Coronary artery (tissue), 2 donors: ENCODE measurements around the gene EHD2.
"Not testable (repeated sequence)": the region's sequence is repeated elsewhere in the genome, so short reads cannot be mapped to it uniquely, and the experiment has no call there.

Experiments used
- DNase-seq: peaks from one replicate; pipeline ENCODE4 v3.0.0-alpha.2; 2017; ENCODE audit warnings: low spot score
- H3K27ac ChIP-seq, 2 donors: fragments of 200-600 bp; sonication (generic); one replicate each; pipeline ENCODE4 v1.5.1; 2016 to 2019
- H3K4me3 ChIP-seq: fragments of 200-600 bp; sonication (generic); 2 replicates; pipeline ENCODE4 v1.5.1; 2016; ENCODE audit warnings: mild to moderate bottlenecking, moderate library complexity
- TF ChIP-seq, protein P1 (sequence below): fragments of 200-600 bp; sonication (generic); IDR thresholded peaks from one replicate; pipeline ENCODE4 v1.5.1; 2019; ENCODE audit warnings: antibody characterized with exemption

EHD2 gene, protein sequence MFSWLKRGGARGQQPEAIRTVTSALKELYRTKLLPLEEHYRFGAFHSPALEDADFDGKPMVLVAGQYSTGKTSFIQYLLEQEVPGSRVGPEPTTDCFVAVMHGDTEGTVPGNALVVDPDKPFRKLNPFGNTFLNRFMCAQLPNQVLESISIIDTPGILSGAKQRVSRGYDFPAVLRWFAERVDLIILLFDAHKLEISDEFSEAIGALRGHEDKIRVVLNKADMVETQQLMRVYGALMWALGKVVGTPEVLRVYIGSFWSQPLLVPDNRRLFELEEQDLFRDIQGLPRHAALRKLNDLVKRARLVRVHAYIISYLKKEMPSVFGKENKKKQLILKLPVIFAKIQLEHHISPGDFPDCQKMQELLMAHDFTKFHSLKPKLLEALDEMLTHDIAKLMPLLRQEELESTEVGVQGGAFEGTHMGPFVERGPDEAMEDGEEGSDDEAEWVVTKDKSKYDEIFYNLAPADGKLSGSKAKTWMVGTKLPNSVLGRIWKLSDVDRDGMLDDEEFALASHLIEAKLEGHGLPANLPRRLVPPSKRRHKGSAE

DNA sequence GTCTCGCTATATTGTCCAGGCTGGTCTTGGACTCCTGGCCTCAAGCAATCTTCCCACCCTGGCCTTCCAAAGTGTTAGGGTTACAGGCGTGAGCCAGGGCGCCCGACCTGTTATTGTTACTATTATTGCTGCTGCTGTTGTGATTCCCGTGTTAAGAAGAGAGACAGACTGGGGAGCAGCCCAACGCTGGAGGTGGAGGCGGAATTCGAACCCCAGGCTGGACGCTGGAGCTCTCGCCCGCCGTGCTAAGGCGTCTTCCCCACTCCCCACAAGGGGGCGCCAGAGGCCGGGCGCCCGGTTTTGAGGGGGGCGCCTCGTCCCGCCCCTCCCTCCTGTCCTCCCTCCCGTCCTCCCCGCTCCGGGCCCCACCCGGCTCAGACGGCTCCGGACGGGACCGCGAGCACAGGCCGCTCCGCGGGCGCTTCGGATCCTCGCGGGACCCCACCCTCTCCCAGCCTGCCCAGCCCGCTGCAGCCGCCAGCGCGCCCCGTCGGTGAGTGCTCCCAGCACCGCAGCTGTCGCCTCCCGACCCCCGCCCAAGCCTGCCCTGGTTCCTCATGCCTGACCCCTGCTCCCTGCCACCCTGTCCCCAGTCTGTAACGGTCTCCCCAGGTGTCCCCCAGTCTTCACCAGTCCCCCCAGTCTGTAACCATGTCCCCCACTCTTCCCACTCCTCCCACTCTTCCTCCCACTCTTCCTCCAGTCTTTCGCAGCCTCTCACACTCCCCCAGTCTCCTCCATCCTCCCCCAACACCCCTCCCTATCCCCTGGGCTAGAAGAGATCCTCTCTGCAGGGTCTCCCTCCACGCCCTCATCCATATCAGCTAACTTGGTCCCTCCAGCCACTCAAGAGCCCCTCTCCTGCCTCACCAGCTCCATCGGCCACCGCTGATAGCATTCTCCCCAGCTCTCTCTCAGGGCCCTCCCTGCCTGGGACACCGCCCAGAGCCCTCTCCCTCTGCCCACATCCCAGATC is at the start of gene EHD2:
Gene EHD2 (plus strand): TSS at position 377 of the 976 bp plus-strand sequence. CDS start 3,191 bp downstream, outside the sequence.
- Histone ChIP-seq H3K4me3 (peak within 1 kb of the TSS; percentile 94), H3K27ac (peak within 1 kb of the TSS; percentile 90 to 99)
- DNase-seq = peak; percentile 82
- TF ChIP-seq, protein P1, sequence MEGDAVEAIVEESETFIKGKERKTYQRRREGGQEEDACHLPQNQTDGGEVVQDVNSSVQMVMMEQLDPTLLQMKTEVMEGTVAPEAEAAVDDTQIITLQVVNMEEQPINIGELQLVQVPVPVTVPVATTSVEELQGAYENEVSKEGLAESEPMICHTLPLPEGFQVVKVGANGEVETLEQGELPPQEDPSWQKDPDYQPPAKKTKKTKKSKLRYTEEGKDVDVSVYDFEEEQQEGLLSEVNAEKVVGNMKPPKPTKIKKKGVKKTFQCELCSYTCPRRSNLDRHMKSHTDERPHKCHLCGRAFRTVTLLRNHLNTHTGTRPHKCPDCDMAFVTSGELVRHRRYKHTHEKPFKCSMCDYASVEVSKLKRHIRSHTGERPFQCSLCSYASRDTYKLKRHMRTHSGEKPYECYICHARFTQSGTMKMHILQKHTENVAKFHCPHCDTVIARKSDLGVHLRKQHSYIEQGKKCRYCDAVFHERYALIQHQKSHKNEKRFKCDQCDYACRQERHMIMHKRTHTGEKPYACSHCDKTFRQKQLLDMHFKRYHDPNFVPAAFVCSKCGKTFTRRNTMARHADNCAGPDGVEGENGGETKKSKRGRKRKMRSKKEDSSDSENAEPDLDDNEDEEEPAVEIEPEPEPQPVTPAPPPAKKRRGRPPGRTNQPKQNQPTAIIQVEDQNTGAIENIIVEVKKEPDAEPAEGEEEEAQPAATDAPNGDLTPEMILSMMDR = peak; percentile 94

DNA sequence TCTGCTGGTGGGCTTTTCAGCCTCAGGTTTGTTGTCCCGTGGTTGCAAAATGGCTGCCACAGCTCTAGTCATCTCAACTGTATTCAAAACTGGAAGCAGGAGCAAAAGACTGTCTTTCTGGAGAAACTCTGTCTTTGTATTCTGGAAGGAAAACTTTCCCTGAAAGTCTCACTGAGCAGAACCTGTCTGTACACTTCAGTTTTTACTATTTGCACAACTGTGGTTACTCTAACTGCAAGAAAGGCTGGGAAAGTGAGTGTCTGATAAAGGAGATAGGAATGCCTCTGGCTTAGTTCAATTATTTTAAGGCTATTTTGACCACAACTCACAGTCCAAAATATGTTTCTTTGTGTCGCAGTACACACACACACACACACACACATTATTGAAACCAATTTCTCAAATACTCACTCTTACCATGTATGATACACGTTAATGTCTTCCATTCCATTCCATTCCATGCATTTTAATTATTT is 49.7 kb upstream of the EHD2 start:
- Histone ChIP-seq H3K27ac (peak overlapping the region; percentile 71 to 97), H3K4me3 (peak overlapping the region; percentile 42)
- TF ChIP-seq, protein P1 = no peak
- DNase-seq = no peak

- peak; percentile 89 for DNase-seq
- Histone ChIP-seq H3K27ac (peak overlapping the region; percentile 71 to 97), H3K4me3 (peak overlapping the region; percentile 42)
- TF ChIP-seq, protein P1 = no peak
Measured at GRCh38 chr19:47663911-47664771, 49.1 kb upstream of the EHD2 start.

GRCh38 chr19:47668556-47668955 is 44.7 kb upstream of the EHD2 start:
- DNase-seq, H3K4me3 ChIP-seq, H3K27ac ChIP-seq: not testable (repeated sequence)

DNA sequence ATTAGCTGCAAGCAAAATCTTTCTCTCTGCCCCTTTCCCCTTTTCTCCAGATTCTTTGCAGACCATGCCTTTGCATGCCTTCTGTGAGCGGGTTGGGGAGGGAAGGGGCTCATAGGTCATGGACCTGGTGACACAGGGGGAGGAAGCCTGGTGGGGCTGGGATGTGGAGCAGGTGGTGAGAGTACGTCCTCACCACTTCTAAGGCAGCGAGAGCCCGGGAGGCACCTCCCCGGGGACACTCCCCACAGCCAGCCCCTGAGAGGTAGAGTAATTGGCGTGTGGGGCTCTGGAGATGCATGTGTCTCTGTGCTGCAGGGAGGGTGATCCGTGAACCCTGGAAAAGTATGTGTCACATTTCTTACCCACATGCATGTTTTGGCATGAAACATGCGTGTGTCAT is 42.5 kb upstream of the EHD2 start:
- TF ChIP-seq, protein P1 = no peak
- no peak overlapping the region for H3K27ac ChIP-seq
- no peak overlapping the region for H3K4me3 ChIP-seq
- DNase-seq = no peak

DNA sequence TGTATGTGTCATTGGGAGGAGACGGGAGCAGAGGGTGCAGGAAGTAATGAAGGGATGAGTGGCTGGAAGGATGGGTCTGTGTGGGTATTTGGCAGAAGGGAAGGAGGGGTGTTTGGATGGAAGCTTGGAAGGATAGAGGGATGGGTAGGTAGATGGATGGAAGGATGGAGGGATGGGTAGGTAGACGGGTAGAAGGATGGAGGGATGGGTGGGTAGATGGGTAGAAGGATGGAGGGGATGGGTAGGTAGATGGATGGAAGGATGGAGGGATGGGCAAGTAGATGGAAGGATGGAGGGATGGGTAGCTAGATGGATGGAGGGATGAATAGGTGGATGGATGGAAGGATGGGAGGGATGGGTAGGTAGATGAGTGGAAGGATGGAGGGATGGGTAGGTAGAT is 41.7 kb upstream of the EHD2 start:
- TF ChIP-seq, protein P1 = no peak
- no peak for DNase-seq
- Histone ChIP-seq H3K4me3 (no peak overlapping the region), H3K27ac (no peak overlapping the region)
